Measurements from ENCODE around the gene MAPK10.

Gene MAPK10

DNA sequence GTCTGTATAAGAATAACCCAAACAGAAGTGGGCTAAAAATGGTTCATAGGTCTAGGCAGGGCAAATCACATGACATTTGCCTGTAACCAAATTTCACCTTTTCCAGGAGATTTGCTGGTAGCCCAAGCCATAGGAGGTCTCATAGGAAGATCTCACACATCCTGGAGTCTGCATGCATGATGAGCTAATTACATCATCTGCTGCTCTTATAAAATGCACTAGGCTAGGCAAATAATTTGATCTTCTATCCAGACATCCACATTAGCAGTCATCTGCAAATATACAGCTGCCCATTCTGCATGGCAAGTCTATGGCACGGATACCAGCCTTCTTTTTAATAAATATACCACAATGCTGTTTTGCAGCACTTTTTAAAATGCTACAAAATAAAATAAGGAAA lies 87.2 kb downstream of the MAPK10 start:
- DNase-seq = no peak

DNA sequence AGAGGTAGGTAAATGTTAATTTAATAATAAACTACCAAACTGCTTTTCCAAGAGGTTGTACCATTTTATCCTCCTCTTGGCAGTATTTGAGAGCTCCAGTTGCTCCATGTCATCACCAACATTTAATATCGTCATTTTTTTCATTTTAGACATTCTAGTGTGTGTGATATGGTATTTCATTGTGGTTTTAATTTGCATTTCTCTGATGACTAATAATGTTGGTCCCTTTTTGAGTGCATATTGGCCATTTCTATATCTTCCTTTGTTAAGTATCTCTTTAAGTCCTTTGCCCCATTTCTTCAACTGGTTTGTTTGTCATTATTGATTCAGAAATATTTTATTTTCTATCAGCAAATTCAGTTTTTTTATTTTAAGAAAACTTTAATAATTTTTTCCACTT lies 88.8 kb downstream of the MAPK10 start:
- DNase-seq = no peak

GRCh38 chr4:86269354-86269753 lies 90.5 kb downstream of the MAPK10 start:
- no peak for DNase-seq

GRCh38 chr4:86264241-86264640 lies 95.6 kb downstream of the MAPK10 start:
- no peak for DNase-seq

GRCh38 chr4:86261636-86262035 lies 98.2 kb downstream of the MAPK10 start:
- DNase-seq = no peak

DNA sequence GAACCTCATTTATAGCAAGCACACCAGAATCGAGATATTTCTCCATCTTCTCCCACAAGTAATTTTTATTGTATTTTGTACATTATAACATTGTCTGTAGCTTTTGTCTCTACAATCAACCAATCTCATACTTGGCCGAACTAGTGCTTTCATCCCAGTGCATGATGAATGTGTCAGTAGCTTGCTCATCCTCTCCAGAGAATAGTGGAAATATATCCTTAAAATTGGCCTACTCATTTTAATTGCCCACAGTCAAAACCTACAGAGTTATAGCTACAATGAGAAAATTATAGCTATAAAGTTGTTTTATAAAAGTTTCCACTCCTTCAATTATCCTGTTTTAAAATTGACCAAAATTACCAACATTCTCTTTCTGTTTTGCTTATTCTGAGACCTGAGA lies 103.8 kb downstream of the MAPK10 start:
- no peak for DNase-seq

DNA sequence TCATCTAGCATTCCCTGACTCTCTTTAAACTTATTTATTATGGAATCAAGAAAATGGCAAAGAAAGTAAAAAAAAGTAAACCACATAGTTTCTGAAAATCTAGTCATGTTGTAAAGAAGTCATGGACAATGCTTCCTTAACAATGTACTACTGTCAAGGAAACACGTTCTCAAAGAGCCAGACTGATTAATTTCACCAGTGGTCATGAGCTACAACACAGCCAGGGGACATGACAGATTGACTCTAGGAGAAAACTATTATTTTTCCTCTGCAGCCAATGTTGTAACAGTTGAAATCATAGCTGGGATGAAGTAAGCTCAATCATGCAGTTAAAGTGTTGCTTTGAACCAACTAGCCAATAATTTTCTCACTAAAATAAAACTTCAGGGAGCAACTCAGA lies 109.2 kb downstream of the MAPK10 start:
- no peak for DNase-seq

- DNase-seq = peak in 1 of 2 donors; percentile 2
Measured at GRCh38 chr4:86250006-86250405, 109.8 kb downstream of the MAPK10 start.

DNA sequence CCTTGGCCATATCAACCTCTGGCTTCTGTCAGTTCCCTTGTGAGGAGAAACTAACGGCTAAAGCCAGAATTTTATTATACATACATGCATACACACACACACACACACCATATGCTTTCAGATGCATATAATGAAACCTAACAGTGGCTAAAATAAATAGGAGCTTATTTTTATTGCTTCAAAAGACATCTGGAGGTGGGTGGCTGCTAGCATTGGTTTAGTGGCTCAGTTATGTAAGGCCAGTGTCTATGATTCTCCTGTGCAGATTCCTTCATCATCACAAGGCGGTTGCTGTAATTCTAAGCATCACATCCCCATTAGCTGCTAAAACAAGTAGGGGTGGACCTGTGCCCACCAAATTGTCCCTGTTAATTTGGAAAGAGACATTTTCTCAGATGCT lies 110.8 kb downstream of the MAPK10 start:
- no peak for DNase-seq

- DNase-seq = no peak
Measured at GRCh38 chr4:86247906-86248305, 111.9 kb downstream of the MAPK10 start.

DNA sequence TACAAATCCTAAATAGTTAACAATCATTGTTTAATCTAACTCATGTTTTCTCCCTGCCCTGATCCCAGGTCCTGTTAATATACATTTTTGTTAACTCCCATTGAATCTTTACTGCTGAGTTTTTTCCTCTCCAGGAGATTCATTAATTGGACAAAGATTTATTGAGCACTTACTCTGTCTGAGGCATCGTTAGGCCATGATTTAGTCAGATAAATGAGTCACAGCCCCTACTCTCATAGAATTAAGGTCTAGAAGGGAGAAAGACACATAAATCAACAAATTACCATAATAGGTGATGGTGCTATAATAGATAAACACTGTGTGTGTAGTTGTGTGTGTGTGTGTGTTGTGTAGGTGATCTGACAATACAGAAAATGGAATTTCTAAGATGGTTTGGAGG lies 112.5 kb downstream of the MAPK10 start:
- DNase-seq = no peak

GRCh38 chr4:86243750-86244149 lies 116.1 kb downstream of the MAPK10 start:
- no peak for DNase-seq

DNA sequence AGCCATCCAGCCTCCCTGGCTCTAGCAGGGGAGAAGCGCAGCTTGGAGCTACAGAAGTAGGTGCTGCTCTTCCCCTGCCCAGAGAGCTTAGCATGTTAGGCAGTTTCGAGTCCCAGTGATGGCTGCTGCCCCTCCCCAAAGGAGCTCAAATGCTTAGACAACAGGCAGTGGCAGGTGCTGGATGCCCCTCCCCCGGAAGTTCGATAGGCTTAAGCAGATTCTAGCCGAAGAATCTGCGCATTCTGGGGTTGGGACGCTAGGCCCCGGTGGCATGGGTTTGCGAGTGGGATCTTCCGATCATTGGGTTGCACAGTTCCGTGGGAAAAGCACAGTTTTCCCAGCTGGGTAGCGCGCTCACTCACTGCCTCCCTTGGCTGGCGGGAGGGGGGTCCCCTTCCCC lies 117.2 kb downstream of the MAPK10 start:
- DNase-seq = no peak

- DNase-seq = no peak
Measured at GRCh38 chr4:86235549-86235948, 124.3 kb downstream of the MAPK10 start.

DNA sequence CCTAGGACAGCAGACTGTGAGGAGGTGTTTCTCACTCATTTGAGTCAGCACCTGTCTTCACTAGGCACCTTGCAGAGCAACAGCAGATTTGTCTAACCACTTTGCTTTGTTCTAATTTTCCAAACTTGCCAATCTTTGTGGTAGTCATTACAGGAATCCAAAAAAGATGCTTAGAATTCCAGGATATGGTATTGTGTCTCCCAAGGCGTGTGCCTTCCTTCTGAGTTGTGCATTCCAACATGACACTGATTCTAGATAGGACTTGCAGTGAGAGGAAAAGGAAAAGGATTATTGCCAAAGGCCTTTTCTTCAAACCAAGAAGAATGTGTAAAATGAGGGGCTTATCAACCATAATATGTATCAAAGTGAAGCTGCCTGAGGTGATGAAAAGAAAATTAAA lies 126.2 kb downstream of the MAPK10 start:
- no peak for DNase-seq

- no peak for DNase-seq
Measured at GRCh38 chr4:86233090-86233489, 126.8 kb downstream of the MAPK10 start.

DNA sequence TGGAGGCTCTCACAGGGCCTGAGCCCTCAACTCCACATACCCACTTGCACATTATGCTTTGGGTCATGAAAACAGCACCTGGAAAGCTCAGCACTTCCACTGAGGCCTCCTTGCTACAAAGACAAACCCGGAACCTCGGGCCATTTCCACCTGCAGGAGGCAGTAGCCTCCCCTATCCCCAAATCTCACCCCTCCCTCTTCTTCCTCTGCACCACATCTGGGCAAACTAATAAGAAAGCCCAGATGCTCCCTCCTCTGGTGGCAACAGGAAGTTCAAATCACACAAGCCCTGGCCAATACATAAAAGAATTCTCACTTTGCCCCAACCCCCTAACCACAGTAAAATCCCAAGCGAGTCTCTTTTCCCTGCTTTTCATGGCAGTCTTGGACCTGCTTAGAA lies 136.4 kb downstream of the MAPK10 start:
- DNase-seq = no peak

DNA sequence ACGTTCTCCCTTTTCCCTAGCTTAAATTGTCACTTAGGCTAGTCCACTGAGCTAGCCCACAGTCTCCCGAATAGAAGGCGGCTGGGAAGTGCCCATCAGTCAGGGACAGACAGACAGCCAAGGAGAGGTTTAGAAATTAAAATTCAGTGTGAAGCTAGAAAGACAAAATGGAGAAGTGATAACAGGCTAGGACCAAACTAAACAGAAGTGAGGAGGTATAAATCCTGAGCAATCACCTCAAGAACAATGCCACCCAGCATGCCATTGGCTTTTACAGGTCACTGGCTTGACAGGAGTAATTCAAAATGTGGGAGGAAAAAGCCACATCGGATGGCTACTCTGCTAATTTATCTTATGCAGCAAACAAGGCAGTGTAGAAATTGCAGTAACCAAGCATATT lies 138.9 kb downstream of the MAPK10 start:
- no peak for DNase-seq

DNA sequence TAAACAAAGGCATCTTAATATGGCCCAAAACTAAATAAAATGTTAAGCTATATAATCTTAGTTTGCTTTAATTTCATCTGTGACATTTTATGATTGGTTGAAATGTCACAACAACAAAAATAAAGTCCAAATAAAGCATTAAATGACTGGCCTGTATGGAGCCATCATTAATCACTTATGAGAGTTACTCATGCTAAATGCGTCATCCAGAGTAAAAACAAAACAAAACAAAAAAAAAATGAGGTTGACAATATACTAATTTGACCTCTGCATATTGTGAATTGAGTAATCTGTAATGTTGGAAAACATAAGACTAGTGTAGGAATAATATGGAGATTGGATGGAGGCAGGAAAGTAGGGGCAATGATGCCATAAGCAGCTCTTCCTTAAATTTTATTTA lies 139.7 kb downstream of the MAPK10 start:
- no peak for DNase-seq

- no peak for DNase-seq
Measured at GRCh38 chr4:86218746-86219473, 140.9 kb downstream of the MAPK10 start.

DNA sequence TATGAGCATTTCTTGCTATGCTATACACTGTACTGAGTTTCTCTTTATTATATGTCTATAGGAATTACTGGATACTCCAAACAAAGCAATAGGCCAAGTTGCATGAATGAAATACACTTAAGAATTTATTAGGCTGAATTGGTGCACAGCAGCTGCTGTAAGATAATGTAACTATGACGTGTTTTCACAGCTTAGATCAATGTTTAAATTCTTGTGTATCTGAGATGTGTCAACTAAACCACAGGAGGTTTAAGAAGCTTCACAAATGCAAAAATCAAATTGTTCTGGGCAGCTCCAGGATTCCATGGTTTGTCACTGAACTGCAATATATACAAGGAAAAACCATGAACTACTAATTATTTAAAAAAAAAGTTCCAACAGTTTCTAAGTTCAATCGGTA lies 156.7 kb downstream of the MAPK10 start:
- DNase-seq = no peak

DNA sequence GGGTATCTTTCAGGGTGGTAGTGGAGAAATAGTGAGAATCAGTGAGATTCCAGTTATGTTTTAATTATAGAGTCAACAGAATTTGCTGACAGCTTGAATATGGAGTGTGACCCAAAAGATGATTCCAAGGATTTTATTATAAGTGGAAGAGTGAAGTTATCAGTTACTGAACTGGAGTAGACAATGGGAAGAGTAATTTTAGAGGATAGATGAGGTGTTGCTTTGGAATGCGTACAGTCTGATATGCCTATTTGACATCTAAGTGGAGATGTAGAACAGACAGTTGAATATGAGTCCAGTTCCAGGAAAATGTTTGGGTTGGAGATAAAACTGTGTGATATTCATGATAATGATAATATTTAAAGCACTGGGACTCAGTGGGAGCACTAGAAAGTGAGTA lies 174.2 kb downstream of the MAPK10 start:
- no peak for DNase-seq

- DNase-seq = no peak
Measured at GRCh38 chr4:86184901-86185285, 175.0 kb downstream of the MAPK10 start.

GRCh38 chr4:86184216-86184900 lies 175.5 kb downstream of the MAPK10 start:
- DNase-seq = no peak

DNA sequence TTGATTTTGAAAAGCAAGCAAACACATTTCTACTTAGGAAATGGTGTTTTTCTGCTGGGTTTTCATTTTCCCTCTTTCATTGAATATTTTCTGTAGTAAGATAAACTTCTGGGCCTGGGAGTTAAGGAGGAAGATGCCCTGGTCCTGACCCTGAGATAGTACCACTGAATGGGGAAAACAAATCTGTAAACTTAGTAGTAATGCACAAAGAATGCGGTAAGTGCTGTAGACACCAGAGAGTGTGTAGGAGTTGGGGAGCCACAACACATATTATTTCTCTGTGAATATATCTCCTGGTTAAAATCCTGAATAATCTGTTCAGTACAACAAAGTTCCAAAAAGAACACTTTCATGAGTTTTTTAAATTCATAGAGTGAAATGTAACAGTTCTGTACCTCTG lies 178.3 kb downstream of the MAPK10 start:
- no peak for DNase-seq

Measured in inflammatory macrophage treated with lipopolysaccharide for 1 hour (primary cell).